Measurements from ENCODE around the gene TMEM61.

TMEM61 gene

DNA sequence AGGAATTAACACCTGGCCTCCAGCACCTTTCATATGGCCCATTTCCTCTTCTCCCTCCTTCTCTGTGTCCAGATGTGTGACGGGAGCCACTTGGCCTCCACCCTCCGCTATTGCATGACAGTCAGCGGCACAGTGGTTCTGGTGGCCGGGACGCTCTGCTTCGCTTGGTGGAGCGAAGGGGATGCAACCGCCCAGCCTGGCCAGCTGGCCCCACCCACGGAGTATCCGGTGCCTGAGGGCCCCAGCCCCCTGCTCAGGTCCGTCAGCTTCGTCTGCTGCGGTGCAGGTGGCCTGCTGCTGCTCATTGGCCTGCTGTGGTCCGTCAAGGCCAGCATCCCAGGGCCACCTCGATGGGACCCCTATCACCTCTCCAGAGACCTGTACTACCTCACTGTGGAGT lies 5.6 kb downstream of the TMEM61 start:
- FAIRE-seq = no peak

DNA sequence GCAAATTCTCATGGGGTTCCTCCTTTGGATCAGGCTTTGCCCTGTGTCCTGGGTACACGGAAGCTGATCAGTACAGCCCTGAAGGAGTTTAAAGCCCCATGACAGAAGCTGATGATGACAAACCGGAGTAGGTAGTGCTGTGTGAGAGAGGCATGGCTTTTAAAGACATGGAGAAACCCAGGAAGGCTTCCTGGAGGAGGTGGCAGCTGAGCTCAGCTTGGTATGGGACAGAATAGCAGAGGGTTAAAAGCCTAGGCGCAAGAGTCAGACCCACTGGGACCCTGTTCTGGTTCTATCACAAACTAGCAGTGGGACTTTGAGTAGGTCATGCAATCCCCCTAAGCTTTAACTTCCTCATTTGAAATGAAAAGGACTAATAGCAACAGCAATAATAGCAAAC lies 6.1 kb downstream of the TMEM61 start:
- no peak for FAIRE-seq

DNA sequence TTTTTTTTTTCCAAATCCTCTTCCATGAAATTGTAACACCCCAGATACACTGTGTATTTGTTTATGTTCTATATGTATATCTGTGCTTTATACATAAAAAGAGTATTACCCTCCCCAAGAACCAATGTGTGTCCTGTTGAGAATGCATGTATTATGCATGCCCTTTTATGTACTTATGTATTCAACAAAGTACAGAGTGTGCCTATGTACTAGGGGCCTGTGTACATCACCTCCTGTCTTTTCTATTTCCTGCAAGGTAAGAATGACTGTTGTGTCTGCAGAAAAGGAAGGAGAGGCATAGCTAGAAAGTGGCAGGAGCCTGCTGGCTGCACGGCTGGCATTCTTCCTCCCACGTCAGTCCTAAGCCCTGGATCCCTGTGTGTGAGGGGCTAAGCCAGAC lies 7.0 kb downstream of the TMEM61 start:
- no peak for FAIRE-seq

DNA sequence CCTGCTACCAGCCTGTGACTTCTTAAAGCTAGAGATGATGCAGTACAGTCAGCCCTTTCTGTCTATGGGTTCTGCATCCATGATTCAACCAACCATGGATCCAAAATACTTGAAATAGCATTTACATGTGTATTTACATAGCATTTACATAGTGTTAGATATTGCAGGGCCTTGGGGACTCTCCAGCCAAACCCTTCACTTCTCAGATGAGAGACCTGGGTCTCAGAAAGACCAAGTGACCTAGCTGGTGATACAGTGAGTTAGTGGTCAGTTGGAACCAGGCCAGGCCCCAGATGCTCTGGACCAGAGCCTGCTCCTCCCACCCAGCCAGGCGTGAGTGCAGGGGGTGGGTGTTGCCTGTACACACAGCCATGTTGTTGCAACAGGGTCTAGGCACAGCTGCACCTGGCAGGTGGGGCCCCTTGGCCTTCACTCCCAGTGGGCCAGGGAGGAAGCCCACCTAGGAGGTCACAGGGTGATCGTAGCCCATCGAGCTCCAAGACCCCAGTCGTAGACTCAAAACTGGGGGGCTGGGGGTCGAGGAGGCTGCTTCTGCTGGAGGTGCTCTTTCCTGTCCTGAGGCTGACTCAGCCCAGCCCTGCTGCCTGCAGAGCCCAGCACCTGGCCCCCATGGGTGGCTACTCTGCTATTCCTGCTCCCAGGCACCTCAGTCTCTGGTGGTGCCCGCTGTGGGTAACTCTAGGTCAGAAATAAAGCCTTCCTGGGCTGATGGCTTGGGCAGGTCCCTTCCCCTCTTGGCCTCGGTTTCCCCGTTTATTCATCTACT lies 7.7 kb downstream of the TMEM61 start:
- no peak for FAIRE-seq

DNA sequence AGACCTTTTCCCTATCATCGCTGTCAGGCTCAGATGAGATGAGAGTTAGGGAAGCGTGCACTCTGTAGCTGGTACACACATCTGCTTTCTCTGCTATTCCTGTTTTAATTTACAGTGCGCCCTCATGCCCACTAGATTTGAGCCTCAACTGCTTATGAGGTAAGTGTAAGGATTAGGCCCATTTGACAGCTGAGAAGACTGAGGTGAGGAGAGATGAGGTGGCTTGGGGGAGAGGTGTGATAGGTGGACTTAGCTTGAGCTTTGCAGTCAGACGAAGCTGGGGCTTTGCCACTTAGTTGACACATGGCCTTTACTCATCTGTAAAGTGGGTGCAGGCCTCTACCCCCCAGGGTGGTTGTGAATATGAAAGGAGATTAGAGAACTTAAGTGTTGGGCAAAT lies 8.5 kb downstream of the TMEM61 start:
- FAIRE-seq = no peak

DNA sequence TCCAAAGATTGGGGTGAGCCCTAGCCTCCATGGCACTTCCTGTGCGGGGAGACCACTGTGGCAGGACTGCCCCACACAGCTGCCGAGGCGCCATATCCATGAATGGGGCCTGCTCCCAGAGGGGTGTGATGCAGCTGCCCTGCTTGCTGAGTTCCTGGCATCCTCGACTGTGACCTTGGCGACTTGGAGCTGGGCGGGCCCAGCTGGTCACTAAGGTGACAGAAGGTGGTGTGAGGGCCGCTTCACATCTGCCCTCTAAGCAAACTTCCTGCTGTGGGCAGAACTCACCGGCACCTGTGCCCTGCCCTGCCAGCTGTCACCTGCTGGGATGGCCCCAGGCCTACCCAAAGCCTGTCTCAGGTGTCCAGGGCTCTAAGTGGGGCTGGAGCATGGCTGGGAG lies 9.0 kb downstream of the TMEM61 start:
- no peak for FAIRE-seq

DNA sequence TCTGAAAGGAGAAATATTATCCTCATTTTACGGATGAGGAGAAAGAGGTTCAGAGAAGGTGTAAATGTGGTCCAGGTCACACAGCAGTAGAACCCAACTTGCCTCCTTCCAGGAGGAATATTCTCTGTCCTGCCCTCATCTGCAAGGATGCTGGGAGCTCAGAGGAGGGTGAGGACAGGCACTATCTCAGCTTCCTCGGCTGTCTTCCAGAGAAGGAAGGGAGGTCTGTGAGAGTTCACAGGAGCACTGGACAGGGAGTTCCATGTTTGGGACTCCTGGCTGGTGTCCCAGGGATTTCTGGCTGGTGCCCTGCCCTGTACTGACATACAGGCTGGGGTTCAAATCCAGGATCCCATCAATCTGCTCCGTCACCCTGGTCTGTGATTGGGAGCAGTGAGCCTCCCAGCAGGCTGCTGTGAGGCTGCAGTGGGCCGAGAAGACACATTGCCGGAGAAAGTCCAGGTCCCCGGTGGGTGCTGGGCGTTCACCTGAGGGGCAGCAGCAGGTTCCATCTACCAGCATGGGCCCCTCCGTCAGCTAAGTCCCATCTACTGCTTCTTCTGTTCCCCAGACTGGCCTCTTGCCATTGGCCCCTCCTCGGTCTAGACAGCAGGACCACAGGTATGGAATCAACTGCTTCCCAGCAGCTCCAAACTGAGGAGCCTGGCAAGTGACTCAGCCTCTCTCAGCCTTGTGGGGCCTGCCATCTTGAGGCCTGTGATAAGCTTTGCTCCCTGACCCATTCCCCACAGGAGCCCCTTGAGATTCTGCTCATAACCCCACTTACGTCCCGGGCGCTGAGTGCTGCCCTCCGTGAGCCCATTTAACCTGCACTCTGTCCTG lies 9.8 kb downstream of the TMEM61 start:
- FAIRE-seq = no peak

DNA sequence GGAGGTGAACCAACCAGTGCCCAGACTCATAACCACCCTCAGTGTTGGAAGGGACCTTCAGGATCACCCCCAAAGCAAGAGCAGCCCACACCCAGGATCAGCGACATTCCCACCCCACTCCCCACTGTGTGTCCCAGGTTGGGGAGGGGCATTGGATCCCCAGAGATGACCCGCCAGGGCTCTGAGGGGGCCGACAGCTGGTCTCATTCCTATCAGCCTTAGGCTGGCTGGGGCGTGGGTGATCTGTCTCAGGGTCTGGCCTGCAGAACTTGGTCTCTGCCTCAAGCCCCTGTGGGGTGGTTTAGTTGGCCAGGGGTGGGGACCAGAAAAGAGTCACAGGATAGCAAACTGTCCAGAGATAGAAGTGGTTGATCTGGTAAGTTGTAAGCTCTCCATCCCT lies 10.5 kb downstream of the TMEM61 start:
- FAIRE-seq = no peak

DNA sequence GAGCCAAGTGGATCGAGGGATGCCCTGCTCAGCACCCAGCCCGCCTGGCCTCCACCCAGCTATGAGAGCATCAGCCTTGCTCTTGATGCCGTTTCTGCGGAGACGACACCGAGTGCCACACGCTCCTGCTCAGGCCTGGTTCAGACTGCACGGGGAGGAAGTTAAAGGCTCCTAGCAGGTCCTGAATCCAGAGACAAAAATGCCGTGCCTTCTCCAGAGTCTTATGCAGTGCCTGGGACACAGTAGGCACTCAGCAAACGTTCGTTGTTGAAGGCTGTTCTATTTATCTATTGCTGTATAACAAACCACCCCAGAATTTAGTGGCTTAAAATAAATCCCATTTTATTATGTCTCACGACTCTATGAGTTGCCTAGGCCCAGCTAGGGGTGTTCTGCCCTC lies 11.5 kb downstream of the TMEM61 start:
- FAIRE-seq = no peak

DNA sequence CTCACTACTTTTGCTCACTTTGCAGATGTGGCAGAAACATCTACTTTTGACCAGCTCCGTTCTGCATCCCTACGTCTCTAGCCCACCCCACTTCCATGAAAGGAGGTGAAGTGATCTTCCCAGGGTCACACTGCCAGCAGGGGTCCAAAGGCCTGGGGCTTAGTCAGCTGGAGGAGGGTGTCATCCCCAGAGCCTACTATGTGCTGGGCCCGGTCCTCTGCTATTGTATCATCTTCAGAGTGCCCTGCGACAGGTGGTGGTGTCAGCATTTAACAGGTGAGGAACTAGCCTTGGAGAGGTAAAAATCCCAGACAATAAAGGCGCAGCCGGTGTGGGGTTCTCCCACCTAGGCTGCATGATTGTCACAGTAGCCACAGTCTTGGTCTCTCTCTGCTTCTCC lies 12.7 kb downstream of the TMEM61 start:
- no peak for FAIRE-seq

DNA sequence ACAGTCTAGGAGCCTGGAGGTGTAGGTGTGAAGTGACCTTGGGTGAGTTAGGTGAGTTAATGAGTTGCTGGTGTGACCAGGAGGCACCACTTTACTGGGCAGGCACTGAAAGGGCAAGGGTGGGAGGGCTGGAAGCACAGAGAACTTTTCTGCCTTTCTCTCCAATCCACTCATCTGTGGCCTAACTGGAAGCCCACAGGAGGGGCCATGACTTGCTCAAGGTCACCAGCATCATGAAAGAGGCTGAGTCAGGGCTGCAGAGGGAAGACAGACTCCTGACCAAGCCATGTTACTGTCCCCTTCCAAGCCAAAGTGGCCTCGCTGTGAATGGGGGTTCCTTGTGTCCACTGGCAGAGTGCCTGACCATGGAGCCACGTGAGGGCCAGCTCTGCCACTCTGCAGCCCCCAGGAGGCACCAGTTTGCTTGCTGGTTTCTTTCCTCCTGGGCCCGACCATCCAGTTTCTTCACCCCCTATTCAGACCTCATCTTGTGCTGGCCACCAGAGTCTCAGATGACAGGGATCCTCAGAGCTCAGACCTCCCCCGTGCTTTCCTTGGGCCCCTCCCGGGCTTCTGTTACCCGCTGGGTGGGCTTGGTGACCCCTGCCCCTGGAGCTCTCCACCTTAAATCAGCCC lies 14.0 kb downstream of the TMEM61 start:
- no peak for FAIRE-seq

DNA sequence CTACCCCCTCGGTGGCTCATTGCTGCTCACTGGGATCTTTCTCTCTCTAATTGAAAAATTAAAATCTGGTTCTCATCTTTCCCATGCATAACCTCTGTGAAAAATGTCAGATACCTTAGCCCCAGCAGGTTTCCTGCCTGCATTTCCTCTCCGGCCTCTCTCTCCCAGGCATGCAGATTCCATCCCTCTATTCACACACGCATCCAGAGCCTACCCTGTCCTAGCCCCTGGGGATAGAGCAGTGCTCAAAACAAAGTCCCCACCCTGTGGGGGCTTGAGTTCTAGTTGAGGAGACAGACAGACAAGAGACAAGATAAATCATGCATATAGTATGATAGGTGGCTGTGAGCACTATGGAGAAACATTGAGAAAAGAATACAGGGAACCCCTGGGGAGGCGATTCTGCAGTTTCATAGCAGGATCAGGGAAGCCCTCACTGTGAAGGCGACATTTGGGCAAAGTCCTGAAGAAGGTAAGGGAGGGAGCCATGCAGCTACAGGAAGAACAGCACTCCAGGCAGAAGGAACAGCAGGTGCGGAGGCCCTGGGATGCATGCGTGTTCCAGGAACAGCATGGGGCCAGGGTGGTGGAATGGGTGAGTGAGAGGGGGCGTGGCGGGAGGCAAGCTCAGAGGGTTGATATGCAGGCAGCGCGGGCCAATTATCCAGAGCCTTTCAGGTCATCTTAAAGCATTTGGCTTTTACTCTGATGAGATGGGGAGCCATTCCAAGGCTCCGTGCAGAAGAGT lies 14.8 kb downstream of the TMEM61 start:
- no peak for FAIRE-seq

DNA sequence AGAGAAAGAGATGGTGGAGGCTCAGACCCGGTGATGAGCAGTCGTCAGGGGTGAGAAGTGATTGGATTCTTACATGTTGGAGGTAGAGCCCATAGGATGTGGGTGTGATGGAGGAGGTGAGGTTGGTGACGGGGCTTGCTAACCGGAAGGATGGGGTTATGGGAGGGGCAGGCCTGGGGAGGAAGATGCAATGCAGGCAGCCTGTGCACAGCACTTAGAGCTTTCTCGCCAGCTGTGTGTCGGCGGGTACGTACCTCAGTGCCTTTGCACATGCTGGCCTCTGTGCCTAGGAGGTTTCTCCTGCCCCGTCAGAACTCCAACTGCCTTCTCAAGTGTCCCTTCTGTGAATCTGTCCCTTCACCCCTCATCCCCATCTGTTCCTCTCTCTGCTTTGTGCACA lies 15.4 kb downstream of the TMEM61 start:
- FAIRE-seq = no peak

DNA sequence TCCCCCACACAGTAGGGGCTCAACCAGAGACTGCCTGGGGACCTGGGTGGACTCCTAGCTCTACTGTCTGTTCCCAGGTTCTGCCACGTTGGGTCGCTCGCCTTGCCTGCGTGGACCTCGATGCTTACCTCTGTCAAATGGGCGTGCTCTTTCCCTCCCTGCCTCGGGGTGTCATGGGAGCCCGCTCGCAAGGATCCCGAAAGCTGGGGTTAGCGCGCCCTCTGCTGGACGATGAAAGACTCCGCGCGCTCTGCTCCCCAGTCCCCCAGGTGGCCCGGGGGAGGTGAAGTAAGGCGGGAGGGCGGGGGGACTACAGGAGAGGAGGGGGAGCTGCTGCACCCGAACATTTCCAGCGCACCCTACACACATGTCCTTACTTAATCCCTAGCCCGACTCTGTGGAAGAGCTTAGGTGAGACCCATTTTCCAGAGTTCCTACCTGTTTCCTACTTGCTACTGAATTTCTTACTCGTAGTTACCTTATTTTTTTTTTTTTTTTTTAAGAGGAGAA lies 16.0 kb downstream of the TMEM61 start:
- no peak for FAIRE-seq

DNA sequence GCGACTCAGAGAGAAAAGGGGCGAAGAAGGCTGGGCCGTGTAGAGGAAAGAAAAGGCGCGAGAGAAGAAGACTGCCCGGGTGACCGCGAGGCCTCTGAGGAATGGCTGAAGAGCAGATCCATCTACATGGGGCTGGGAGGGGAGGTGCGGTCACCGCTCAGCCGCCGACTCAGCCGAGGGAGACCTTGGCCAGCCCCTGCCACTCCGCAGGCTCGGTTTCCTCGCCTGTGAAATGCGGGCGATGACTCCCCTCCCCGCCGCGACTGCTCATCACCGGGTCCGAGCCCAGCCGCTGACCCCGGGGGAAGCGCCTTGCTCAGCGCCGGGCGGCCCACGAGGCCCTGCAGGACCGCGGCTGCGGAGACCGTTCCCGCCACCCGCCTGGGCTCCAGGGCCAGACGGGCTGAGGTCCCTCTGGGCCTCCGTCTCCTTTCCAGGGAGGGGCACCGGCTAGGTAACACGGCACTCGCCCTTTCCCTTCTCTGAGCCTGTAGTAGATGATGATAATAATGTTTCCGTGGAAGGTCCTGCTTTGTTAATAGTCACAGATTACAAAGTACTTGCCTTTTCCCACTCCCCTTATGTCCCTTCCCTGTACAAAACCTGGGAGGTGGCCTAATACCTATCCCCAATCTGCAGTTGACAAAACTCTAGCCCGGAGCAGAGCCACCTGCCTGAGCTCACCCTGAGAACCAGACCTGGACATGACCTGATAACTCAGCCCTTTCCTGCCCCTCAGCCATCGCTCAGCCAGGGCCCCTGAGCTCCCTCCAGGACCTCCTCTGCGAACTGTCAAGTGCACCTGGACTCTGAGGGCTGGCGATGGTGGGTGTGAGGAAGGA lies 16.7 kb downstream of the TMEM61 start:
- FAIRE-seq = no peak

DNA sequence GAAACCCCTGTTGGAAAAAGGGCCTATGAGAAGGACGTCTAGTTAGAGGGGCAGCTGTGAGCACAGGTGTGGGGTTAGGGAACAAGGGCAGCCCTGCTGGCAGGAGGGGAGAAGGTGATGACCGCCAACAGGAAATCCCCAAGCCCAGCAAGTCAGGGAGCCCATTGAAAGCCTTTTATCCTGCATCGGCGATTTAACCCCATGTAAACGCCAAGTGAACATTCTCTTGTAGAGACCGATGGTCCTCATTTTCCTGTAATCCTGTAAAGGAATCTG lies 17.2 kb downstream of the TMEM61 start:
- FAIRE-seq = no peak

DNA sequence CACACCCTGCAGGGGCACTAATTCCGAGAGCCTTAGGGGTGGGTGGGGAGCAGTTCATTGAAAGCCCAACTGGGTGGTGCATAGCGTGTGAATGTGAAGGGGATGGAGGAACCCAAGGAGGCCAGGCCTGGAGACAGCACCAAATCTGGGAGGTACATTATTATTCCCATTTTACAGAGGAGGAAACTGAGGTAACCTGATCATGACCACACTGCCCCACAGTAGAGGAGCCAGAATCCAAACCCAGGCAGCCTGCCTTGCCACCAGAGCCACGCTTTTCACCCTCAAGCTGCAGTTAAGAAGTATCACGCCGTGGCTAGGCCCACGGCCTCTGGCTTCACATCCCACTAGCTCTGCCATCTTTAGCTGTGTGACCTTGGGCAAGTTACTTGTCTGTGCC lies 17.7 kb downstream of the TMEM61 start:
- no peak for FAIRE-seq

DNA sequence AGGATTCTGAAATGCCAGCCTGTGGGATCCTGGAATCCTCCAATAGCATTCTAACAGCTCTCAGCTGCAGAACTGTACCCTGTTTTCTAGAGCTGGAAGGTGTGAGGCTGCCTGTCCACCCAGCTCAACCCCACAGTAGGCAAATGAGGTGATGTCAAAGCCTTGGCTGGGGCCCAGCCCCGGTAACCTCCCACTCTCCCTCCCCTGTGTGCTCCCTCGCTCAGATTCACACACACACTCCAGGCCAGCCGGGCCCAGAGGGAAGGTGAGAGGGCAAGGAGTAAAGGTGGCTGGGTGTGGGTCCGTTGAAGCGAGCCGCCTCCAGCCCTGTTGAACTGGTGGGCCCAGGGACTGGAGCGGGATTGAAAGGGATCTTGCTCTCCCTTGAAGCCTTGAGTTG lies 18.2 kb downstream of the TMEM61 start, which contains the start of gene BSND:
Gene BSND (plus strand): TSS at position 257 of the 400 bp plus-strand sequence. CDS start 254 bp downstream, outside the sequence.
- FAIRE-seq = no peak

DNA sequence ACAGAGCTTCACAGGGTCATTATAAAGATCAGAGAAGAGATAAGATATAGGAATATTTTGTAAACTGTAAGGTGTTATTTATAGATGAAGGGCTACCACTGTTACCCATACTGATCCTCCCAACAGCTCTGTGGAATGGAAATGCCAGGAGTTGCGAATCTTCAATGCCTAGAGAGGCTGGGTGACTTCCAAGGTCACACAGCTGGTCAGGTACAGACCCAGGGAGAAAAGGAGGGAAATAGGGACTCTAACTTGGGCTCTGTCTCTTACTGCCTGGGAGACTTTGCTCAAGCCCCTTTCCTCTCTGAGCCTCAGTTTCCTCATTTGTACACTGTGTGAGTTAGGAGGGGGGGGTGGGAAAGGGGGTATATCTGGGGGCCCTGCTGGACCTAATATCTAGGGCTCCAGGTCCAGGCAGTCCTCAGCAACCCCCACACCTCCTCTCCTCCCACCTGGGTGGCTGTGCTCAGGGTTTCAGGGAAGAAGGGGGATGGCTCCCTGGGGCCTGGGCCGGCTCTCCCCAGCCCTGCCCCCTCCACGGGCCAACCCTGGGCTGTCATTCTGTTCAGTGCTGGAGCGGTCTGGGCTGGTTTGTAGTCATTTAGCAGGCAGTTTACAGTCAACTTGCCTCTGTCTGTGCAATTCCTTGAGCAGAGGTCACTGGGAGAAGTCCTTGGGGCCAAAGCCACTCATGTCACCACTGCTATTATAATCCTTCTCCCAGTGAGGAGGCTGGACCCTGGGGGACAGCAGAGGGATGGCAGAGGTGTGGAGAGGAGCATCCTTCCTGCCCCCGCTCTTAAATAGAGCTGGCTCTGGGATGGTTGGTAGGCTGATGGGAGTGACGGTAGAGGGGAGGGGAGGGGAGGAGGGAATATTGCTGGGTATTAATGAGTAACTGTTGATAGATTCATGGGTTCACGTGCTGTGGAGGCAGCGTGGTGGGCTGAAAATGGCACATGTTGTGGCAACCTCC lies 20.0 kb downstream of the TMEM61 start:
- no peak for FAIRE-seq

DNA sequence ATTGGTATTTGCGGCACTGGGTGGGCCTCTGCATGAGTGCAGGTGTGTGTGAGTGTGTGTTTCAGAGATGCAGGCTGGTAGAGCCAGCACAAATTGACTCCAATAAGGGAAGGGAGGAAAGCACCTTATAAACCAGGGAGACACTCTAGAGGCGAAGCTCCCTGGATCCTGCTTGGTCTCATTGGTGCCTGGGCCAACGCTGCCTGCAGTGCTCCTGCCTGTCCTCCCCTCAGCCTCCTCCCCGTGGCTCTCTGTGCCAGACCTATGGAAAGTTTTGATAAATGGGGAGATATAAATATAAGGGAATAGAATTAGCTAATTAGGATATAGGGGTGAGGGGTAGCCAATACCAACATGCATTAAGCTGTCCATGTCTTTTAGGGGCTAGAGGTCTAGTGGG lies 20.9 kb downstream of the TMEM61 start:
- no peak for FAIRE-seq

DNA sequence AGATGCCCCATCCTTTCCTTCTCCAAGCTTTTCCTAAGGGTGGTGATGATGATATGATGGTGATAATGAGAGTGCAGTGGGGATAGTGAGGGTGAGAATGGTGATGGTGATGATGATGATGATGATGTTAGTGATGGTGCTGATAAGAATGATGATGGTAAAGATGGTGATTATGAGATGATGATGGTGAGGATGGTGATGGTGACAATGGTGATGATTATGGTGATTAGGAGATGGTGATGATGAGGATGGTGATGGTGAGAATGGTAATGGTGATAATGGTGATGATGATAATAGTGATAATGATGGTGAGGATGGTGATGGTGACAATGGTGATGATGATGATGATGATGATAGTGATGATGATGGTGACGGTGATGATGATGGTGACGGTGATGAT lies 22.3 kb downstream of the TMEM61 start:
- FAIRE-seq = no peak
